PC-9 (cell line): Measurements from ENCODE around the gene PLCH2.

ENCODE experiments used
- CTCF ChIP-seq: fragments of 200-600 bp; sonication (generic); conservative IDR thresholded peaks from 2 replicates; pipeline ENCODE4 v1.6.1; 2017; ENCODE audit warnings: mixed run types, antibody characterized with exemption, mild to moderate bottlenecking, moderate library complexity
- EZH2 ChIP-seq: fragments of 200-600 bp; sonication (generic); IDR thresholded peaks from 2 replicates; pipeline ENCODE4 v1.8.0; 2017; ENCODE audit warnings: antibody characterized with exemption, low read depth

DNA sequence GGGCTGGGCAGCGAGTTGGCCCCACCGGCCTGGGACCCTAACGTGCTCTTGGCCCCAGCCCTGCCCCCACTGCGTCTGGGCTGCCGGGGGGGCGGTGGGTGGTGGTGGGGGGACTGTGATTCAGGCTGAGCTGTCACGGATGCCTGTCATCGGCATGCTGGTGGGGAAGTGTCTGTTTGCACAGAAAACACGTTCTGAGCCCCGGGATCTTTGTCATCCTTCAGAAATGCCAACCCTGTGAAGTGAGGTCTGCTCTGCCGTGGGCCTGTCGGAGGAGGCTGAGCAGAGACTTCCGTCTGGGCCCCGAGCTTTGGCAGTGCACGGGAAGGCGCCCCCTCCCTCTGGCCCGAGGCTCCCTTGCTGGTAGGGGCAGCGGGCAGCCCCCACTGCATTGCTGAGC is 24.3 kb upstream of the PLCH2 start:
- TF ChIP-seq EZH2 (no peak), CTCF (no peak)
